Fibroblast of skin of abdomen (primary cell): ENCODE data around the gene RHOT2.
A peak's percentile ranks its signal among the peaks of the same experiment; 100 is the strongest.

Source experiments
- DNase-seq: peaks from one replicate; pipeline ENCODE4 v3.0.0-alpha.2; 2013

The RHOT2 gene

DNA sequence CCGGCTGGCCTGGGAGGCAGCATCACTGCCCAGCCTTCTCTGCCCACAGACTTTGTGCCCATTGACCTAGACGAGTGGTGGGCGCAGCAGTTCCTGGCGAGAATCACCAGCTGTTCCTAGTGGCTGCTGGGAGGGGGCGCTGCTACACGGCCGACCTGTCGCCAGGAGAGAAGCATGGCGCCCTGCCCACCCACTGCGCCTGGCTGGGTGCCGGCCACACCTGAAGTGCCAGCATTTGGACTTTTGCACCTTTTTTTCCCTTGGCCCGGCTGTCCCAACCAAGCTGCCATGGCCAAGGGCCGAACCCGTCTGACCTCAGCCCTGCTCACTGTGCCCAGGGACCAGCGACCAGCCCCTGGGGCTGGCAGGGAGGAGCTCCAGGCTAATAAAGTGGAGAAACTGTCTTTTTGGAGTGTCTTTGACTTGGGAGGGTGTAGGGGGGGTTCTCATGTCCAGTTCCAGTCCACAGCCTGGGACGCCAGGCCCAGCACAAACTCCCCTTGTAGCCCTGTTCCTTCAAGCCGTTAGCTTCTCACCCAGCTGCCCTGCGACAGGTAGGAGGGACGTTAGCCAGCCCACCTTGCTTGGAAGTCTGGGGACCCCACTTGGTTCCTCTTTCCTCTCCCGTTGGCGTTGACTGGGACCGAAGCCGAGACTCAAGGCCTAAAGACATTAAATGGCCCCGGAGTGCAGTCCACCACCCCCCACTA lies 19.7 kb upstream of the RHOT2 start:
- peak; percentile 18 for DNase-seq

DNA sequence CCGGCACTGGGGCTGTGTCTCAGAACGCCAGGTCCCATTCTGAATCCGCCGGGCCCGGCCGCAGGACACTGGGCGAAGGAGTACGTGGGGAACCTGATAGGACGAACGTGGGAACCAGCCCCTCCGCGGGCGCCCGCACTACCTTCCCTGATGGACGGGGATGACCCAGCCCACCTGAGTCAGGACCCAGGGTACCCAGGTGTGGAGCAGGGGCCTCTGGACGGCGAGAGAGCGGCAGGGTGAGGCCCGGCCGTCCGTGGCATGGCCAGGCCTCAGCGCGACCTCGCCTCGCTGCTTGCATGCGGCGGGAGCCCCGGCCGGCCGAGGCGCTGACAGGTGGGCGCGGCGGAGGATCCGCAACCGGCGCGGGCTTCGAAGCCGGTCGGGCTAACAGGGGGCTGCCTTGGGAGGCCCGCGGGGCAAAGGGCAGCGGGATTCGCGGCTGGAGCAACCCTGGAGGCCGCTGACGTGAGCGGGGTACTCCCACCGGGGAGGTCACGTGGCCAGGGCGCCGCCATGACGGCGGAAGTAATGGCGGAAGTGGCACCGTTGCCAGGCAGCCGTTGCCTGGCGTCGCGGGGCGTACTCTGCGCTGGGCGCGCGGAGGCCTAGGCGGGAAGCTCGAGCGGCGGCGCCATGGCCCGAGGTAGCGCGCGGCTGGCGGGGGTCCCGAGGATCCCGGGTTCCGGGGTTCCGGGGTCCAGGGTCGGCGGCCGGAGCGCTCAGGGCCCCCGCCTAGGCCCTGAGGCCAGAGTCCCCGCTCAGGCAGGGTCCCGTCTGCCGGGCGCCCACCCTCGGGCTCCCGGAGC lies 18.9 kb upstream of the RHOT2 start, which contains the start of gene WDR90:
WDR90 (plus strand) TSS at position 585 of the 809 bp plus-strand sequence; CDS start at position 637, 52 bp downstream.
- peak; percentile 88 for DNase-seq

DNA sequence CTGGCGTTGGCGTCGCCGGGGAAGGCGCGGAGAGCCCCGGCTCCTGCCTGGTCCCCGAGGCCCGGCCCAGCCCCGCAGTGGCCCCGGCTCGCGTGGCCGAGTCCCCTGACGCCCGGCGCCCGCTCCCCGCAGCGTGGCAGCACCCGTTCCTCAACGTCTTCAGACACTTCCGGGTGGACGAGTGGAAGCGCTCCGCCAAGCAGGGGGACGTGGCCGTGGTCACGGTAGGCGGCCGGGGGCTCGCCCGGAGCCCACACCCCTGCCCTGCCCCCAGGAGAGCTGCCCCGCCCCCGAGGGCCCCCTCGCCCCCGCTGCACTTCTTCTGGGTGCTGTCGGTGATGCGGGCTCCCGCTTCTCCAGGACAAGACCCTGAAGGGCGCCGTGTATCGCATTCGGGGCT lies 18.3 kb upstream of the RHOT2 start:
- no peak for DNase-seq

DNA sequence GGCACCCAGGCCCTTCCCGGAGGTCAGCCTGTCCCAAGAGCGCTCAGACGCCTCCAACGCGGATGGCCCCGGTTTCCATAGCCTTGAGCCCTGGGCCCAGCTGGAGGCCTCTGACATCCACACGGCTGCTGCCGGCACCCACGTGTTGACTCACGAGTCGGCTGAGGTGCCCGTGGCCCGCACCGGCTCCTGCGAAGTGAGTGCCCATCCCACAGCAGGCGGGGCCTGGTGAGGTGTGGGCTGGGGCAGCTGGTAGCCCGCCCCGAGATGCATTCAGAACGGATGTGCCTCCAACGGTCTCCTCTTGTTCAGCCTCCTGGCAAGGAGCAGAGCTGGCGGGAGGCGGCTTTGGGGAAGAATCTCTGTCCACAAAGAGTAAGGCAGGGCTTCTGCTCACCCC lies 16.1 kb upstream of the RHOT2 start:
- no peak for DNase-seq

DNA sequence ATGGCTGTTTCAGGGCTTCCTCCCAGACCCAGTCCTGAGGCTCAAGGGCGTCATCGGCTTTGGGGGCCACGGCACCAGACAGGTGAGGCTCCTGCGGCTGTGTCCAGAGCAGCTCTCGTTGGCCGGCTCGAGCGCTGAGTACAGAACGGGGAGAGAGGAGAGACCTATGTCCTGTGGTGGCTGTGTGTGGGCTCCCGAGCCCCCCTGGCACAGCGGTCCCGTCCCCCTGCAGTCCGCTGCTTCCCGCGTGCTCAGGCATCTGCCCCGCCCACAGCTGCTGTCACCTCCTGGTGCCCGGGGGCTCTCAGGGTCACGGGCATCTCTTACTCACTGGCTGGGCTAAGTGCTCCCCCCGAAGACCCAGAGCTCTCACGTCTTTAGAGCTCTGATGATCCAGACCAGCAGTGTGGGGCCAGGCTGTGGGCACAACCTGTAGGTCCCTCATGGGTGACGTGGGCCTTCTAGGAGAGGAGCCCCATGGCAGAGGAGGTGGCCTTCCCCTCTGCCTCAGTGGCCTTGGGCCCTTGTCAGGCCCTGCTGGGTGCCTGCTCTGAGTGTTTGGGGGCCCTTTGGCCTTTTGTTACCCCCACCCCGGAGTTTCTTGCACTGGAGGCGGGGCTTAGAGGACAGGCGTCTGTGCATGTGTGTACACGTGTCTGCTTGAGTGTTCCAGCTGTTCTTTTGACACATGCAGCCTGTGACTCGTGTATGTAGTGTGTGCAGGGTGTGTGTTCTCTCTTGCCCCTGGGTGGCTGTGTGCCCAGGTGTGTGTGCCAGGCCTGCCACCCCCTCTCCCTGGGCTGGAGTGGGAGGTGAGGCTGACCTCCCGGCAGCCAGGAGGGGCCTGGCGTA lies 15.3 kb upstream of the RHOT2 start:
- DNase-seq = no peak

DNA sequence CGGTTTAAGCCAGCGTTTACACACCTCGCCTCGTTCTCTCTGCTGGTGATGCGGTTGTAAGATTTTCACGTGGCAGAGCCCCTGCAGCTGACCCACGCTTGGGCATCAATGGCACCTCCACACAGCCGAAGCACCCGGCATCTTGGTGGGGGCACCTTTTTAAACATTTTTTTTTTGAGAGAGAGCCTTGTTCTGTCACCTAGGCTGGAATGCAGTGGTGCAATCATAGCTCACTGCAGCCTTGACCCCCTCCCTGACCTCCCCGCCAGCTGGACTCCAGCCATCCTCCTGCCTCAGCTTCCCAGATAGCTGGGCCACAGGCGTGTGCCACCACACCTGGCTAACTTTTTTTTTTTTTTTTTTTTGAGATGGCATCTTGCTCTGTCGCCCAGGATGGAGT lies 13.9 kb upstream of the RHOT2 start:
- no peak for DNase-seq

DNA sequence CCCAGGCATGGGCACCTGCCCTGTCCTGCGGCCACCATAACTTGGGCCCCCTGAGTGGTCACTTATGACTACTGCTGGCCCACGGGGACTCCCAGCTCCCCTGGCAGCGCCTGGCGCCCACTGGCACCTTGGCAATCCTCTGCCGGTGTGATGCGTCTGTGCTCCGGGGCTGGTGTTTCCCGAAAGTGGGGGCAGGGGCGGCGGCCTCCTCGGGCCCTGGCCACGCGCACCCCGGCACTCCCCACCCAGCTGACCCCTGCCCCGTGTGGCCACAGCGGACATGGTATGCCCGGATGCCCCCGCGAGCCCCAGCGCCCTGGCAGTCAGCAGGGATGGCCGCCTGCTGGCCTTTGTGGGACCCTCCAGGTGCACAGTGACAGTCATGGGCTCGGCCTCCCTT lies 10.4 kb upstream of the RHOT2 start:
- DNase-seq = no peak

DNA sequence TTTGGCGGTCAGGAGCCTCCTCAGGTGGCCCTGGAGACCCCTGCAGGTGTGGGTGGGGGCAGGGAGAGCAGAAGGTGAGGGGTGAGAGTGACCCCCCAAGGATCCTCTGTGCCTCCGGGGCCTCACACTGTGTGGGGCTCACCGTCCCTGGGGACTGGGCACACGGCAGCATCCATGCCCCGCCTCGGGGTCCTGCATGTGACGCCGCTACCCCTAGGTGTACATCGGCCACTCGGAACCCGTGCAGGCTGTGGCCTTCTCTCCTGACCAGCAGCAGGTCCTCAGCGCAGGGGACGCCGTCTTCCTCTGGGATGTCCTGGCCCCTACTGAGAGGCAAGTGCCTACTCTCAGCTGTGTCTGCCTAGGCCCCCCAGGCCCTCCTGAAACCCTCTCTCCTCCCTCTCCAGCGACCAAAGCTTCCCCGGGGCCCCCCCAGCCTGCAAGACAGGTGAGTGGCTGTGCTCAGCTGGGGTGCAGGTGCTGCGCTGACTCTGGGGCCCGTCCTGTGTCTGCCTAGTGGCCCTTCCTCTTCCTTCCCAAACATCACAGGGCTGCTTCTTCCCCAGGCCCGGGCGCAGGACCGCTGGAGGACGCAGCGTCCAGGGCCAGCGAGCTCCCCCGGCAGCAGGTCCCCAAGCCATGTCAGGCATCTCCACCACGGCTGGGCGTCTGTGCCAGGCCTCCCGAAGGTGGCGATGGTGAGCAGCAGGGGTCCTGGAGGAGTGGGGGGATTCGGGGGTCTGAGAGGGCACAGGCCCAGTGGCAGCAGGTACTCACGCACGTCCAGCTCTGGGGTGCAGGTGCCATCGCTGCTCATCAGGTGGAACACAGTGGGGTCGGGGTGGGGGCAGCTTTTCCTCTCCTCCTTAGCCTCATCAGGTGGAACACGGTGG lies 9.0 kb upstream of the RHOT2 start:
- DNase-seq = no peak

DNA sequence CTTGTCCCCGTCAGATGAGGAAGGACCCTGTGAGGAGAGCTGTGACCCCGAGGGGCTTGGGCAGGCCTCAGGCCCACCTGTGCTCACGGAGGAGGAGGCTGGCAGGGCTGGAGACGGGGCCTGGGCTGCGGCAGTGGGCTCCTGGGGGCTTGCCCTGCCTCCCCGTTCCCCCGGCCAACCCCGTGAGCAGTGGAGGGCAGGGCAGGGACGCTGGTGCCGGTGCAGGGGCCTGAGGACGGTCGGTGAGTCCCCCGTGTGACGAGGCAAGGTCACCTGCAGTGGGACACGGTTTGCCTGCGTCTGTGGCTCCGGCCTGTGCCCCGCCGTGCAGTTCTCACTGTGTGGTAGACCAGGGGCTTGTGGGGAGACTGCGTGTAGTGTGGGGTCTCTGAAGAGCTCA lies 8.3 kb upstream of the RHOT2 start:
- DNase-seq = no peak

DNA sequence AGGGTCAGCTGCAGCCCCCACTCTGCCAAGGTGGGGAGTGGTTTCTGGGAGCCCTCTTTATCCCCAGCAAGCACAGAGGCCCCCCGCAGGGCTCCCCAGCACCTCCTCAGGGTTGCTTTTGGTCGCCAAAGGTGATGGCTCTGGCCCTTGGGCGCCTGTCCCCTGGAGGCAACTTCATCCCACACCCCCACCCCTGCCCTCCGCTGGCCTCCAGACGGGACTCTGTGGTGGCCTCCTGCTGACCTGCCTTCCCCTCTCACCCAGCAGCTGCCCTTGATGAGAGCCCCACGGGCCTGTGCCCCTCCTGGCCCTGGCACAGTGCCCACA lies 7.8 kb upstream of the RHOT2 start:
- no peak for DNase-seq

DNA sequence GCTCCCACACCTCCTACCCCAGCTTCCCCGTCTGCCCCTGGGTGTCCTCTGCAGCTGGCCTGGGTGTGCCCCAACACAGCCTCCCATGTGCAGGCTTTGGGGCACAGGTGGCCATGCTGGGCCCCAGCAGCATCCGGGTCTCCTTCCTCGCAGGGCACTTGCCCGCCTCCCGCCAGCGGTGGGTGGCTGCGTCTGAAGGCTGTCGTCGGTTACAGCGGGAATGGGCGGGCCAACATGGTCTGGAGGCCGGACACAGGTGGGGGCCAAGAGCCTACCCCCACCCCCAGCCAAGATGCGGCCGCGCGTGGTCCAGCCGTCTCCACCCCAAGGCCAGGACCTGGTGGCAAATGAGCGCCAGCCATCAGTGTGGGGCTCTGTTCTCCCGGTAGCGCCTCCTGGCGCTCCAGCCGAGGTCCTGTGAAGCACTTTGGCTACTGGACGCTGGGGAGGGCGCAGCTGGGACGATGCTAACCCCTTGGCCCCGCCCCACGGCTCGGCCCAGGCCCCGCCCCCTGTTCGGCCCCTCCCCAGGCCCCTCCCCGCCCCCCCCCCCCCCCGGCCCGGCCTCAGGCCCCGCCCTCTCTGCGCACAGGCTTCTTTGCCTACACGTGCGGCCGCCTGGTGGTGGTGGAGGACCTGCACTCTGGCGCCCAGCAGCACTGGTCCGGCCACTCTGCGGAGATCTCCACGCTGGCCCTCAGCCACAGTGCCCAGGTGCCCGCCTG lies 7.3 kb upstream of the RHOT2 start:
- peak; percentile 66 for DNase-seq

DNA sequence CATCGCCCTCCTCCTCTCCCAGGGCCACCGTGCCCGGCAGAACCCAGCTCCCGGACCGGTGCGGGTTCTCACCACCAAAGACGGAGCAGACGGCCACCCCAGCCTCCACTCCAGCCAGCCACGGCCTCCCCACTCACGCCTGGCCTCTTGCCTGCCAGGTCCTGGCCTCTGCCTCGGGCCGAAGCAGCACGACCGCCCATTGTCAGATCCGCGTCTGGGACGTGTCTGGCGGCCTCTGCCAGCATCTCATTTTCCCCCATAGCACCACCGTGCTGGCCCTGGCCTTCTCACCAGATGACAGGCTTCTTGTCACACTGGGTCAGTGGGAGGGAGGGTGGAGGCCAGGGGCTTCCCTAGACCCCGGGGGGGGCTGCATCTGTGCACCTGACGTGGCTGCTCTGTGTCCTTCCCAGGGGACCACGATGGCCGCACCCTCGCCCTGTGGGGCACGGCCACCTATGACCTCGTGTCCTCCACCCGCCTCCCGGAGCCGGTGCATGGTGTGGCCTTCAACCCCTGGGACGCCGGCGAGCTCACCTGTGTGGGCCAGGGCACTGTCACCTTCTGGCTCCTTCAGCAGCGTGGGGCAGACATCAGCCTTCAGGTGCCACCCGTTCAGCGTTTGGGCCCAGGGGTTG lies 6.6 kb upstream of the RHOT2 start:
- DNase-seq = no peak

DNA sequence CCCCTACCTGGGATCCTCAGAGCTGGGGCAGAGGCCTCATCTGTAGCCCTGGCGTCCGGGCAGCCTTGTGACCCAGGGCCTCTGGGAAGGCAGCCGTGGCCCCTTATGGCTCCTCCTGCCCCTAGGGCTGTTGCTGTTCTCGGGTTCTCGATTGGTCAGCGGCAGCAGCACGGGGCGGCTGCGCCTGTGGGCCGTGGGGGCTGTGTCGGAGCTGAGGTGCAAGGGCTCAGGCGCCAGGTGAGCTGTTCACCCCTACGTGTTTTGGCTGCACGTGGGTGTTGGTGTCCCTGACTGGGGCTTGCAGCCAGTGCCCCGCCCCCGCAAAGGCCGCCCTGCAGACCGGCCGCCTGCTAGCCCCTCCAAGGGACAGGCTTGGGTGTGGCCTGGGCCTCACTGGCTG lies 5.8 kb upstream of the RHOT2 start:
- DNase-seq = no peak

DNA sequence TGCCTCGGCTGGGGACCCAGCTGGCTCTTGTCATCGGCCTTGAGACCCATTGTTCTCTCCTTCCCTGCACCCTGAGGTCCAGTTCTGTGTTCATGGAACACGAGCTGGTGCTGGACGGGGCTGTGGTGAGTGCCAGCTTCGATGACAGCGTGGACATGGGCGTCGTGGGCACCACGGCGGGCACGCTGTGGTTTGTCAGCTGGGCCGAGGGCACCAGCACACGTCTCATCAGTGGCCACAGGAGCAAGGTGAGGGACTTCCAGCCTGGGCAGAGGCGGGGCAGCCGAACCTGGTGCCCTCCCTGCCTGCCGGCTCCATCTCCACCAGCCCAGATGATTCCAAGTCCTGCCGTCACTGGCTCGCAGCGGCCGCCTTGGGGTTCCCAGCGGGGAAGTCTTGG lies 5.3 kb upstream of the RHOT2 start:
- no peak for DNase-seq

DNA sequence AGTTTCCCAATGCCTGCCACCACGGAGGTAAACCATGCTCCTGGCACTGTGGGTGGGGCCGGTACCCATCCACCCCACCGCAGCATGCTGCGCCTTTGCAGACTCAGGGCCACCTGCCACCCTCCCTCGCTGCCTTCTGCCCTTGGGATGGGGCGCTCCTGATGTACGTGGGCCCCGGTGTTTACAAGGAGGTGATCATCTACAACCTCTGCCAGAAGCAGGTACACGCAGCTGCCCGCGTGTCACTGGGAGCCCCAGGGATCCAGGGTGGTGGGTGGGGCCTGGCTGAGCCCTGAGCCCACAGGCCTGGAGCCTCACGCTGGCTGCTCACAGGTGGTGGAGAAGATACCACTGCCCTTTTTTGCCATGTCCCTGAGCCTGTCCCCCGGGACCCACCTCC lies 1.4 kb upstream of the RHOT2 start:
- DNase-seq = no peak

DNA sequence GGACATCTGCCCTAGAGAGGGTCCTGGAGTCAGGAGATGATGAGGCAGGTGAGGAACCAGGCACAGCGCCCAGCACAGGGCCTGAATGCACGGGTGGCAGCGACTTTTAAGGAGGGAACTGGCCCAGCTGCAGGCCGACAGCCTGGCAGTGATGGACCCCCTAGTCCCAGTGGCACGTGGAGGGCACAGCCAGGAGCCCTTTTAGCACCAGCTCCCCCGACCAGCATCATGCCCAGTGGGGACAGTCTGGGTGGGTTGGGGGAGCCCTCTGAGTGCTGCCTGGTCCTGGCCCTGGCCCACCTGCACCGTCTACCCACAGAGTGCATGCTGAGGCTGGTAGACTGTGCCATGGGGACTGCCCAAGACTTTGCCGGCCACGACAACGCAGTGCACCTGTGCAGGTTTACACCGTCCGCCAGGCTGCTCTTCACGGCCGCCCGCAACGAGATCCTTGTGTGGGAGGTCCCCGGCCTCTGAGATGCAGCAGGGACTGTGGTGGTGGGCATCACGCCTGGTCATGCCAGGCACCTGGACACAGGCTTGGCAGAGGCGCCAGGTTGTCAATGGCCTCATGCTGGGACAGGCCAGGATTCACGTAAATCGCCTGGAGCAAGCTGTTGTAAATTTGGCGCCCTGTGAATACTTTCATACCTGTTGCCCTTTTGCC lies 686 bp upstream of the RHOT2 start:
- DNase-seq = no peak

DNA sequence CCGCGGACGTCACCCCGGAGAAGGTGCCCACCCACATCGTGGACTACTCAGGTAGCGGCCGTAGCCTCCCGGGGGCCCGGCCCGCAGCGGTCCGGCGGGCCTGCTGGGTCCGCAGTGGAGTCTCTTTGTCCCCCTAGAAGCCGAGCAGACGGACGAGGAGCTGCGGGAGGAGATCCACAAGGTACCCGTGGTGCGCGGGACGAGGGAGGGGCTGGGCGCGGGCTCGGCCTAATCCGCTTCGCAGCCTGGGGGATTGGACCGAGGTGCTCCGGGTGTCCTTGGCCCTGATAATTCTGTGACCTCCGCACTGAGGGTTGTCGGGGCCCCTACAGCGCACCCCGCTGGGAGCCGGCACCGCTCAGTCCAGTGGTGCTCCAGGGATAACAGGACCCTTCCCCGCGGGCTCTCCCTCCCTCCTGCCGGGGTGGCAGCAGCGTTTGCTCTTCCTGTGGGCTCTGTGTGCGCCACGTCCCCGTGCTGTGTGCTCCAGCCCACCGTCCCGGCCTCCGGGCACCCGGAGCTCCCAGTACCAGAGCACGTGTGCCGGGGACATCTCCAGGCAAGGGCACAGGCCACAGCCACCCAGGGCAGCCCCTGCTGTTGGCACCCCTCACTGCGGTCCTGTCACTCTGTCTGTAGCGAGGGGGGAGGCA lies 713 bp downstream of the RHOT2 start:
- DNase-seq = no peak

DNA sequence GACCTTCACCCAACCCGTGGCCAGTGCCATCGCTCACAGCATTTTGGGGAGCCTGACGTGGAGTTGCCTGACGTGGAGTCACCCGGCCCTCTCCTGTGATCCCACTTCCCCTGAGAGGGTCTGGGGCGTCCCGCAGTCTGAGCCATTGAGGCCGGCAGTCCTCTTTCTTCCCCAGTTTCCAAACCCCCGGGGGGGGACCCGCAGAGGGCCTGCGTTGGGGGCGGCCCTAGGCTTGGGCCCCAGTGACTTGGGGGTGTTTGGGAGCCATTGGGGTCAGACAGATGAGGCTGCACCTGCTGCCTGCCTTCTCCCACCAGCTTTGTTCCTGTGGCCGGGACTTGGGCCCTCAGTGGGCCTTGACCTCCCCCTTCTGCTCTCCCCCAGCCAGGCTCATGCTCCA lies 1.7 kb downstream of the RHOT2 start:
- DNase-seq = no peak

DNA sequence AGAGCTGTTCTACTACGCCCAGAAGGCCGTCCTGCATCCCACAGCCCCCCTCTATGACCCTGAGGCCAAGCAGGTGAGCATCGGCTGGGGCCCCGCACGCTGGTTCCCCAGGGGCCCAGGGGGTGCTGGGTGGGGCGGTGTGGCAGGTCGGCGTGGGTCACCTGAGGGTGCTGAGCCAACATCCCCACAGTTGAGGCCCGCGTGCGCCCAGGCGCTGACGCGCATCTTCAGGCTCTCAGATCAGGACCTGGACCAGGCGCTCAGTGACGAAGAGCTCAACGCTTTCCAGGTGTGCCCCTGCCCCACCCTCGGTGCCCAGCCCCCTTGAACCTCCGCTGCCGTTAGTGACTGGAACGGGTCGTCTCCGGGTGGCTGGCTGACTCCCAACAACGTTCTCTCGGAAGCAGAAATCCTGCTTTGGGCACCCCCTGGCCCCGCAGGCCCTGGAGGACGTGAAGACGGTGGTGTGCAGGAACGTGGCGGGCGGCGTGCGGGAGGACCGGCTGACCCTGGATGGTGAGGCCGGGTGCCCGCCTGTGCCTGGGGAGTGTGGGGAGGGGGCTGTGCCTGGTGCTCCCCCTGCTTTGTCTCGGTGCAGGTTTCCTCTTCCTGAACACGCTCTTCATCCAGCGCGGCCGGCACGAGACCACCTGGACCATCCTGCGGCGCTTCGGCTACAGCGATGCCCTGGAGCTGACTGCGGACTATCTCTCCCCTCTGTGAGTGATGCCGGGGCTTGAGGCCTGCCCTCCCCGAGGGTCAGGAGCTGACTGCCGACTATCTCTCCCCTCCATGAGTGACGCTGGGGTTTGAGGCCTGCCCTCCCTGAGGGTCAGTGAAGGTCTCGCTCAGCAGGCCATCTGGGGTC lies 2.8 kb downstream of the RHOT2 start:
- no peak for DNase-seq
